ENCODE data around the gene ZNF18. TPM values are rescaled to one million over a fixed set of nuclear protein-coding genes. Genes with fewer than 3 reads are reported as not detected.
A peak's percentile ranks its signal among the peaks of the same experiment; 100 is the strongest.

The ZNF18 gene
- total RNA-seq, 4 donors from 2014 or later, result 2.2 to 15.5 (median 7.9) TPM

GRCh38 chr17:12021623-12022140, 24.4 kb upstream of the ZNF18 start:
- Histone ChIP-seq H3K27me3 (no peaks in the 10 kb centered on the region), H3K9me3 (no peaks in the 10 kb centered on the region), H3K27ac (peak overlapping the region; percentile 89 to 97 (median 93)), H3K4me3 (peak overlapping the region; percentile 93 to 99 (median 98)), H3K36me3 (peaks cover 0 to under 1% (median 0%) of the 10 kb centered on the region in 4 donors), H3K4me1 (peaks cover 5 to 41% (median 19%) of the 10 kb centered on the region in 4 donors)
- intact Hi-C loops (cut with DNase I; ENCODE audit: low total_unique reads) (no loop called here), in situ Hi-C loops (cut with MboI; ENCODE audit: low pct_ligation_motif_present in 1 of 4, low pct_unique_long_range_greater_than_20kb in 1 of 4, low sequenced_read_pairs in 3 of 4) (loop anchor here in 1 of 4 donors (25.0 kb wide), 1 partner anchor 991 kb away; the partner anchor contains the start of gene ELAC2)
- WGBS, 2 donors (ENCODE audit: low coverage in 1 of 2), result 7 to 13% methylated on average over 1 to 3 of the region's 3 CpGs
- no peak for DNase-seq
- no peak for TF ChIP-seq CTCF (IDR thresholded peaks at IDR 0.05)
- TF ChIP-seq POLR2A (IDR thresholded peaks at IDR 0.05), result no peak
- no peak for TF ChIP-seq POLR2AphosphoS5 (IDR thresholded peaks at IDR 0.05)
- TF ChIP-seq EP300 (IDR thresholded peaks at IDR 0.05; ENCODE audit: low read depth), result no peak

GRCh38 chr17:12020642-12021622, 23.7 kb upstream of the ZNF18 start, which contains the start of gene MAP2K4:
TSS of gene MAP2K4 (plus strand) at chr17:12020877. CDS start at chr17:12020887, 10 bp downstream.
- Histone ChIP-seq H3K27ac (peak within 1 kb of the TSS; percentile 89 to 97 (median 93)), H3K4me3 (peak within 1 kb of the TSS; percentile 93 to 99 (median 98)), H3K9me3 (no peaks in the 10 kb centered on the region), H3K4me1 (peaks cover 5 to 41% (median 19%) of the 10 kb centered on the region in 4 donors), H3K27me3 (no peaks in the 10 kb centered on the region), H3K36me3 (no peaks in the 10 kb centered on the region)
- WGBS, 2 donors (ENCODE audit: low coverage in 1 of 2), result 0 to 3% methylated on average over 2 to 35 of the region's 123 CpGs
- peak; percentile 95 for DNase-seq
- in situ Hi-C loops (cut with MboI; ENCODE audit: low pct_ligation_motif_present in 1 of 4, low pct_unique_long_range_greater_than_20kb in 1 of 4, low sequenced_read_pairs in 3 of 4), result loop anchor here in 1 of 4 donors (25.0 kb wide), 1 partner anchor 991 kb away; the partner anchor contains the start of gene ELAC2
- peak; percentile 78 to 93 (median 88) for TF ChIP-seq POLR2AphosphoS5 (IDR thresholded peaks at IDR 0.05)
- TF ChIP-seq EP300 (IDR thresholded peaks at IDR 0.05; ENCODE audit: low read depth), result no peak
- peak; percentile 62 for TF ChIP-seq POLR2A (IDR thresholded peaks at IDR 0.05)
- TF ChIP-seq CTCF (IDR thresholded peaks at IDR 0.05), result no peak
- intact Hi-C loops (cut with DNase I; ENCODE audit: low total_unique reads), result no loop called here

- Histone ChIP-seq H3K36me3 (no peaks in the 10 kb centered on the region), H3K9me3 (no peaks in the 10 kb centered on the region), H3K4me1 (no peaks in the 10 kb centered on the region), H3K27ac (no peak overlapping the region), H3K4me3 (no peak overlapping the region), H3K27me3 (no peaks in the 10 kb centered on the region)
- in situ Hi-C loops (cut with MboI; ENCODE audit: low pct_ligation_motif_present in 1 of 4, low pct_unique_long_range_greater_than_20kb in 1 of 4, low sequenced_read_pairs in 3 of 4) (loop anchor here in 1 of 4 donors (25.0 kb wide), 1 partner anchor 1005 kb away; the partner anchor contains the start of gene ELAC2), intact Hi-C loops (cut with DNase I; ENCODE audit: low total_unique reads) (no loop called here)
- no peak for DNase-seq
- TF ChIP-seq EP300 (IDR thresholded peaks at IDR 0.05; ENCODE audit: low read depth) (no peak), CTCF (IDR thresholded peaks at IDR 0.05) (no peak), POLR2A (IDR thresholded peaks at IDR 0.05) (no peak), POLR2AphosphoS5 (IDR thresholded peaks at IDR 0.05) (no peak)
- WGBS, 2 donors (ENCODE audit: low coverage in 1 of 2), result 88 to 90% methylated on average over 4 to 5 of the region's 5 CpGs
Observed at GRCh38 chr17:12007466-12007865, 10.2 kb upstream of the ZNF18 start.

- in situ Hi-C loops (cut with MboI; ENCODE audit: low pct_ligation_motif_present in 1 of 4, low pct_unique_long_range_greater_than_20kb in 1 of 4, low sequenced_read_pairs in 3 of 4), result loop anchor here in 1 of 4 donors (25.0 kb wide), 2 partner anchors 112 to 1013 kb away; partner anchors contain the start of gene ELAC2
- TF ChIP-seq EP300 (IDR thresholded peaks at IDR 0.05; ENCODE audit: low read depth) (no peak), POLR2AphosphoS5 (IDR thresholded peaks at IDR 0.05) (no peak), CTCF (IDR thresholded peaks at IDR 0.05) (no peak), POLR2A (IDR thresholded peaks at IDR 0.05) (no peak)
- H3K27ac ChIP-seq, result no peak overlapping the region
- peaks cover 4 to 14% (median 11%) of the 10 kb centered on the region in 4 donors for H3K4me1 ChIP-seq
- intact Hi-C loops (cut with DNase I; ENCODE audit: low total_unique reads), result loop anchor here (10.0 kb wide), 1 partner anchor 1015 kb away; the partner anchor contains the start of gene ELAC2
- H3K9me3 ChIP-seq, result no peaks in the 10 kb centered on the region
- DNase-seq, result no peak
- no peaks in the 10 kb centered on the region for H3K36me3 ChIP-seq
- WGBS, 2 donors (ENCODE audit: low coverage in 1 of 2), result 93 to 95% methylated on average over 2 to 5 of the region's 5 CpGs
- no peaks in the 10 kb centered on the region for H3K27me3 ChIP-seq
- no peak overlapping the region for H3K4me3 ChIP-seq
Observed at GRCh38 chr17:11999696-12000095, 2.4 kb upstream of the ZNF18 start.

All from transverse colon (tissue), 4 donors.